ENCODE results near the gene NELFB.

The NELFB gene

GRCh38 chr9:137223078-137223970, 31.8 kb upstream of the NELFB start:
- peak; percentile 99 for DNase-seq (ENCODE audit: low read depth)

GRCh38 chr9:137224830-137225694, 30.1 kb upstream of the NELFB start, which contains the start of gene CYSRT1:
TSS of gene CYSRT1 (plus strand) at chr9:137225174. CDS start at chr9:137225622, 448 bp downstream.
- no peak for DNase-seq (ENCODE audit: low read depth)

GRCh38 chr9:137225699-137226331, 29.3 kb upstream of the NELFB start:
- DNase-seq (ENCODE audit: low read depth) = no peak

- DNase-seq (ENCODE audit: low read depth) = no peak
Measured at GRCh38 chr9:137226338-137227053, 28.6 kb upstream of the NELFB start.

- peak; percentile 74 for DNase-seq (ENCODE audit: low read depth)
Measured at GRCh38 chr9:137227054-137227852, 27.9 kb upstream of the NELFB start, which contains the start of gene RNF224. TSS of gene RNF224 (plus strand) at chr9:137227502. CDS start at chr9:137228336, 834 bp downstream.

GRCh38 chr9:137227853-137228505, 27.1 kb upstream of the NELFB start:
- DNase-seq (ENCODE audit: low read depth) = no peak

GRCh38 chr9:137228506-137228967, 26.6 kb upstream of the NELFB start:
- DNase-seq (ENCODE audit: low read depth) = no peak

- DNase-seq (ENCODE audit: low read depth) = no peak
Measured at GRCh38 chr9:137228968-137229896, 25.9 kb upstream of the NELFB start.

- no peak for DNase-seq (ENCODE audit: low read depth)
Measured at GRCh38 chr9:137229903-137230704, 25.0 kb upstream of the NELFB start.

- DNase-seq (ENCODE audit: low read depth) = no peak
Measured at GRCh38 chr9:137230705-137231371, 24.3 kb upstream of the NELFB start, which contains the start of gene SLC34A3. TSS of gene SLC34A3 (plus strand) at chr9:137230901. CDS start at chr9:137231703, 802 bp downstream.

GRCh38 chr9:137231372-137232039, 23.6 kb upstream of the NELFB start:
- no peak for DNase-seq (ENCODE audit: low read depth)

- DNase-seq (ENCODE audit: low read depth) = no peak
Measured at GRCh38 chr9:137232101-137232500, 23.0 kb upstream of the NELFB start.

- DNase-seq (ENCODE audit: low read depth) = no peak
Measured at GRCh38 chr9:137232510-137232909, 22.6 kb upstream of the NELFB start.

- DNase-seq (ENCODE audit: low read depth) = no peak
Measured at GRCh38 chr9:137233143-137233980, 21.8 kb upstream of the NELFB start.

GRCh38 chr9:137234055-137234697, 21.0 kb upstream of the NELFB start:
- no peak for DNase-seq (ENCODE audit: low read depth)

All from activated T-cell treated with anti-CD3 and anti-CD28 coated beads for 1 hour (primary cell).